CD4-positive, alpha-beta T cell treated with Interleukin-15 for 4 hours (primary cell): ENCODE data around the gene GAL3ST3.
"Not testable (repeated sequence)": the region's sequence is repeated elsewhere in the genome, so short reads cannot be mapped to it uniquely, and the experiment has no call there.

Experiments
- DNase-seq: peaks from one replicate; pipeline ENCODE4 v3.0.0-alpha.2; 2020; ENCODE audit warnings: low spot score

The GAL3ST3 gene

DNA sequence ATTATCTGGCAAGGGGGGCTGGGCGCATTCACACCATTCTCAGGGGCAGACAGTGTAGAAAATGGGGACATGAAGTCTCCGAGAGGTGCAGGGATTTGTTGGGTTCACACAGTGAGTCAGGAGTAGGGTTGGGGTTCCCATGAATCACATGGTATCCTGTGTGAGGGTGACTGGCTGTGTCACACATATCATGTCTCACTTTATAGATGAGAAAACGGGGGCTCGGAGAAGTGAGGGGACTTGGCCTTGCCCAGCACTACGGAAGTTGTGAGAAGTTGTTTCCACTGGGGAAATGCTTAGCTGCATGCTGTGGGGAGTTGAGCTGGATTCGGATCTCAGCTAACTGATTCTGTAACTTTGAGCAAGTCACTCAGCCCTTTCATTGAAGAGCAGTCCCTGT lies 4.2 kb downstream of the GAL3ST3 start:
- DNase-seq, result peak; percentile 57

- DNase-seq, result no peak
Observed at GRCh38 chr11:66042996-66043906, 5.7 kb downstream of the GAL3ST3 start.

DNA sequence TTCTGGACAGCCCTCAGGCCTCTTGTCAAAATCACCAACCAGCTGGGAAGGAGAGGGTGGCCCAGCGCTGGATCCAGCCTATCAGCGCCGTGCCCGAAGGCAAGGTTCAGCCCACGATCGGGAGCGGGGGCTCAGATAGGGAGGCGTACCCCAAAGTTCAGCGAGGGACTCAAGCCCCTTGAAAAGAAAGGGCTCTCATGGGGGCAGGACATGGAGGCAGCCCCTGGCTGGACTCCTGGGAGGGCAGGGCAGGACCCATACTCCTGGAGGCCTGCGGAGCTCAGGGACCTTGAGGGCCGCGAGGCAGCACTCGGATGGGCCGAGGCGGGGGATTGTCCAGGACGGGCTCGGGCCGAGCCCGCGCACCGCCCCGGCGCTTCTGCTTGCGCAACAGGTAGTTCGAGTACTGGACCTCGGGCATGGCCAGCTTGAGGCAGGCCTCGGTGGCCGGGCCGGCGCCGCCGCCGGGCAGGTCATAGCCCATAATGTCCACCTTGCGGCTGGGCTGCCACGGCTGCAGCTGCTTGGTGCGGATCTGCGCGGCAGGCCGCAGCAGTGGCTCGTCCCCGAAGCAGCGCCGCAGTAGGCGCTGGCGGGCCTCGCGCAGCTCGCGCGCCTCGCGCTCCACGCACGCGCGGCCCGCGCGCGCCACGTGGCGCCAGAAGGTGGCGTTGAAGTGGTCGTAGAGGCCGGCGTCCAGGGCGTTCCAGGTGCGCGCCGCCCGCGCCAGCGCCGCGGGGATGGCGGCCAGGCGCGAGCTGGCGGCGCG lies 6.5 kb downstream of the GAL3ST3 start:
- no peak for DNase-seq

DNA sequence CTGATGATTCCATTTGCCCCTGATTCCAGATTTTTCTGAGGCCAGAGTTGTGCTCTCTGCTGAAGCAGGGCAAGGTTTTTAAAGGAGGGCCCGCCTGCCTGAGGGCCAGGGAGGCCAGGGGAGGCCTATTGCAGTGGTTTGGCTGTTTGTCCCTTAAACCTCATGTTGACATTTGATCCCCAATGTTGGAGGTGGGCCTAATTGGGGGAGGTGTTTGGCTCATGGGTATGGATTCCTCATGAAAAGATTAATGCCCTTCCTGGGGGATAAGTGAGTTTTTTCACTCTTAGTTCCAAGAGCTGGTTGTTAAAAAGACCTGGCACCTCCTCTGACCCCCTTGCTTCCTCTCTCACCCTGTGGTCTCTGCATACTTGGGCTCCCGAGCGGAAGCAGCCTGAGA lies 9.2 kb downstream of the GAL3ST3 start:
- DNase-seq, result no peak

DNA sequence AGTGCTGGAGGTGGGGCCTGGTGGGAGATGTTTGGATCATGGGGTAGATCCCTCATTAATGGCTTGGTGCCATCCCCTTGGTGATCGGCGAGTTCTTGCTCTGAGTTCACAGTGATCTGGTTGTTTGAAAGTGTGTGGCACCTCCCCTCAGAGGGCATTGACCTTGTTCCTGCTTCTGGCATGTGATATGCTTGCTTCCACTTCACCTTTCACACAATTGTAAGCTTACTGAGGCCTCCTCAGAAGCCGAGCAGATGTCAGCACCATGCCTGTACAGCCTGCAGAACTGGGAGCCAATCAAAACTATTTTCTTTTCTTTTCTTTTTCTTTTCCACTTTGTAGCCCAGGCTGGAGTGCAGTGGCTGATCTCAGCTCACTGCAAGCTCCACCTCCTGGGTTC lies 11.6 kb downstream of the GAL3ST3 start:
- DNase-seq, result no peak

GRCh38 chr11:66036334-66036710 lies 12.6 kb downstream of the GAL3ST3 start:
- DNase-seq, result no peak

- DNase-seq, result no peak
Observed at GRCh38 chr11:66035653-66036333, 13.2 kb downstream of the GAL3ST3 start.

DNA sequence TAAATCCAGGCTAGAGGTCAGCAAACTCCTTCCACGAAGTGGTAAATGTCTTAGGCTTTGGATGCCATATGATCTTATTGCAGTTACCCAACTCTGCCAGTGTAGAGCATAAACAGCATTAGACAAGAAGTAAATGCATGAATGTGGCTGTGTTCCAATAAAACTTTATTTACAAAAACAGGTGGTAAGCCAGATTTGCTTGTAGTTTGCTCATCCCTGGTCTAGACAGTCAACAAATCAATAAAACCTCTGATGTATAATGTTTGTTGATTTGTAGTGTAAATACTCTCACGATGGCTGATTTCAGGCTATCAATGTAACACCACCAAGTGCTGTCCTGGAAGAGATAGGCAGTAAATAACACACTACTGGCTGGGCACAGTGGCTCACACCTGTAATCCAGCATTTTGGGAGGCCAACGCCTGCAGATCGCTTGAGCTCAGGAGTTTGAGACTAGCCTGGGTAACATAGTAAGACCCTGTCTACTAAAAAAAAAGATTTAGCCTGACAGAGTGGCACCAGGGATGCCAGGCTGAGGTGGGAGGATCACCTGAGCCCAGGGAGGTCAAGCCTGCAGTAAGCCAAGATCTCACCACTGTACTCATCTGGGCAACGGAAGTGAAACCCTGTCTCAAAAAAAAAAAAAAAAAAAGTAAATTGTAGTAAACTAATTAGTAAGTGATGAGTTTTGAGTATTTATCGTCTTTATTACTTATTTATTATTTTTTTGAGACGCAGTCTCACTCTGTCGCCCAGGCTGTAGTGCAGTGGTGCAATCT lies 15.8 kb downstream of the GAL3ST3 start:
- DNase-seq, result no peak

DNA sequence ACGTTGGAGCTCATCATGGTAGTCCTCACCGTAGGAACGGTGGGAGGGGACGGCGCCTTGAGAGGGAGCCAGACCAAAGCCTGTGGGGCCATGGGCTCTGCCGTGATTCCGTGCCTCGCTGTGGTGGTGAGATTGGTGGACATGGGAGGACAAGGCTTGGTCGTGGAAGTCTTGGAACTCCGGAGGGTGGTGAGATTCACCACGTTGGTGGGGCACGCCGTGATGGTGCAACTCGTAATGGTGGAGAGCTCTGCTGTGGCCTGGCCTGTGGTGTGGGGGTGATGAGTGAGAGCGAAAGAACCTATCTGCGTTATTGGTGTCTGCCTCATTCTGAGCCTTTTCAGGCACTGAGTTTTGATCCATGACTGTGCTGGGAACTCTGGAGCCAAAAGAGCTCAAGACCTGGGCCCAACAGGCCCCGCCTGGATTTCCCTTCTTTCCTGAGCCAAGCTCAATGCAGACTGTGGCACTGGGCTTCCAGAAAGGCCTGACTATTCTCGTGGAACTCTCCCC lies 22.9 kb downstream of the GAL3ST3 start, which contains the start of gene CATSPER1:
CATSPER1 (minus strand) TSS at position 463 of the 513 bp plus-strand sequence; CDS start at position 363, 100 bp downstream.
- no peak for DNase-seq

DNA sequence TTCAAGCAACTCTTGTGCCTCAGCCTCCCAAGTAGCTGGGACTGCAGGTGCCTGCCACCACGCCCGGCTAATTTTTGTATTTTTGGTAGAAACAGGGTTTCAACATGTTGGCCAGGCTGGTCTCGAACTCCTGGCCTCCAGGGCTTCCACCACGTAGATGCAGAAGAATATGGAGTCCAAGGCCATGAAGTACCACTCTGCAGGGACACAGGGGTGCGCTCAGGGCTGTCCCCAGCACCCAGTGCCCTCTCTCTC lies 25.8 kb downstream of the GAL3ST3 start:
- not testable (repeated sequence) for DNase-seq

- DNase-seq, result peak; percentile 74
Observed at GRCh38 chr11:66022401-66023185, 26.4 kb downstream of the GAL3ST3 start.

- peak; percentile 20 for DNase-seq
Observed at GRCh38 chr11:66020618-66021357, 28.2 kb downstream of the GAL3ST3 start.

DNA sequence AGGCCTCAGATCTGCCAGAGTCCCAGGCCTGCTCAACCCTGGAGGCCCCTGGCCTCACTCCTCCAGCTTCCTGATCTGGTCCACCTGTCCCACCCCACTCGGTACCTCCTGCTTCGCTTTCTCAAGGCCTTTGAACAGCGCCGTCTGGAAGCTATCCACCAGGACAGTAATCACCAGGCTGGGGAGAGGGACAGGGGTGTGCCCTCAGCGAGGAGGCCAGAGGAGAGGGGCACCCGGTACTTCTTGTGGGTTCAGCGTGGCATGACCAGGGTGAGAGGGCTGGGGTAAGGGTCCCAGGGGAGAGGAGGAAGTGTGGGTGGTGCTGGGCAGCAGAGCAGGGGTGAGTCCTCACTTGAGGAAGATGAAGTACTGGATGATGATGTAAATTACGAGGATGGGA lies 28.7 kb downstream of the GAL3ST3 start:
- DNase-seq, result no peak

DNA sequence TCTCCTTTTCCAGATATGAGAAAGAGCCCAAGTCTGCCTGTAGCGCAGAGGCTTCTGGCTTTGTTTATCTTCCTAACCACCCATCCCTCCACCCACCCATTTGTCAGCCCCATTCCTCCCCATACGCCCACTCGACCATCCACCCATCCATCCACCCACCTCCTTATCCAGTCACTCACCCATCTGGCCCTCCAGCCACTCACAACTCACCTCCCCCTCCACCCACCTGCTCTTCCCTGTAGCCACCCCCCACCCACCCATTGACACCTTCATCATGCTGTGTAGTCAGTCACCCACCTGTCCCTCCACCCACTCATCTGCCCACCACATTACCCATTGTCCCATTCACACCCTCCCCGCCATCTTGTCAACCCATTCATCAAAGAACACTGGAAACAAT lies 31.6 kb downstream of the GAL3ST3 start:
- no peak for DNase-seq

GRCh38 chr11:66016793-66017177 lies 32.2 kb downstream of the GAL3ST3 start:
- DNase-seq, result no peak

GRCh38 chr11:66015936-66016792 lies 32.8 kb downstream of the GAL3ST3 start:
- DNase-seq, result no peak

- no peak for DNase-seq
Observed at GRCh38 chr11:66015454-66015881, 33.5 kb downstream of the GAL3ST3 start.

DNA sequence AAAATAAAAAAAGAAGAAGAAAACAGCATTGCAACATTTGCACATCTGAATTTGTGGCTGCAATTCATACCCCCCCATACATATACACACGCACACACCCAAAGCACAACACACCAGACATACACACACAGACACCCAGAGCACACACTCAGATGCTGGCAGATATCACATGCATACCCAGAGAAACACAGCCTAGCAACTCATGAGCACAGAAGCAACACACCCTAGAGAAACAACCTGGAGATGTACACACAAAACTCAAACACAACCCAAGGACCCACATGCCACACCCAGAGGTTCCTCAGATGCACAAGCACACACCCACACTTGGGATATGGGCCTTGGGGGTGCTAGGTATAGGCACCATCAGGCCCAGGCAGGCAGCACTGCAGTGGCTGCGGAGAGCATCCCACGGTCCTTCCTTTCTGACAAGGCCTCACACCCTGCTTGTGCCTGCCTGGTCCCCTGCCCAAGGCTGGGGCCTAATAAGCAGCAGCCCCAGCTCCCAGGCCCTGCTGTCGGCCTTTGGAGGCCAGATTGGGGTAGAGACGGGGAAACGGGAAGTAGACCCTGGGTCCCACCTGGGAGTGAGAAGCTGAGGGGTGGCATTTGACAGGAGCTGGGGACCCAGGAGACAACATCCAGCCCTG lies 34.0 kb downstream of the GAL3ST3 start:
- DNase-seq, result no peak

DNA sequence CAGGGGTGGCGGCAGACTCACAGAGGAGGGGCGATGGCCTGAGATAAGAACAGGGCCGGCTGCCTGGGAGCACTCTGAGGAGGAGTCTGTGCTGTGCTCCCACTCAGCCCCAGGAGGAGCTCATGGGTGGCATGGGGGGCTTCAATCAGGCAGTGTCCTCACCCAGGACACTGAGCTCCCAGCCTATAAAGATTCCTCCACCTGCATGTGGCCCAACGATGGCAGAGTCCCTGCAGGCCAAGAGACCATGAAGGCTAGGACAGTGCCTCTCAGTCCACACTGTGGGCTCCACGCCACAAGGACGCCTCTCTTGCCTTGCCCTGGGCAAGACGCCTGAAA lies 35.2 kb downstream of the GAL3ST3 start:
- DNase-seq, result no peak
